Esophagus squamous epithelium (tissue), 4 donors: ENCODE results near the gene PLSCR5.

Experiments
- CTCF ChIP-seq, 6 experiments: fragments of 450-650 bp in 4 of 6; fragments of 200-600 bp in 2 of 6; sonication (generic) in 2 of 6; IDR thresholded peaks; one replicate each; pipeline ENCODE4 v1.5.1; 2016 to 2019; ENCODE audit warnings: antibody characterized with exemption in 6 of 6, mild to moderate bottlenecking in 4 of 6, moderate library complexity in 4 of 6
- POLR2A ChIP-seq, 4 donors: fragments of 450-650 bp; IDR thresholded peaks; one replicate each; pipeline ENCODE4 v1.6.1; 2017; ENCODE audit warnings: antibody characterized with exemption in 4 of 4, mild to moderate bottlenecking in 4 of 4, moderate library complexity in 3 of 4

DNA sequence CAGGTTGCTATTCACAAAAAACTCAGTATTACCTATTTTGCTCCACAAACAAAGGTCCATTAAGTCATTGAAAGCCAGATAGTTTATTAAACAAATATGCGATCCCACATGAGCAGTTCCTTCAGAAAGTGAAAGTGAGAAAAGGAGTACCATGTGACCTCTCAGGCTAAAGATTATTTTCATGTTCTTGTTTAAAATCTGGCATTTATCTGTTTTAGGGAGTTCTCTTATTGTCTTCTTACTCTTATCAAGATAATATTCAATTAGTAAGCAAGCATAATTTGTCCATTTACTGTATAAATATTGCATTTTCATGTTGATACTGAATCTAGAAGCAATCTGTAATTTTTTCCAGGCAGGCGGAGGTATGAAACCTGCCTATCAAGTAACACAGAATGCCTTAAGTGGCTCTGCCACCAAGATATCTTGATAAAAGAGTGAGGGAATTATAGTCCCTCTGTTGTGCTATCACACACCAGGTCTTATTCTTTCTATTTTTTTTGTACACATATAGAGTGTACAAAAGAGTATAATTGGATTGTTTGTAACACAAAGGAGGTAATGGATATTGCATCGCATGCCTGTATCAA lies 20.1 kb upstream of the PLSCR5 start:
- TF ChIP-seq CTCF (IDR thresholded peaks at IDR 0.05): no peak
- TF ChIP-seq POLR2A (IDR thresholded peaks at IDR 0.05): no peak
